Subcutaneous abdominal adipose tissue (tissue), 5 donors: ENCODE measurements around the gene BARX2.

ENCODE experiments used
- H3K27ac ChIP-seq: one replicate; pipeline ENCODE4 v1.7.0; 2013; ENCODE audit warnings: low read depth, mild to moderate bottlenecking, inconsistent platforms, low read length, moderate library complexity
- H3K27me3 ChIP-seq, 5 donors: one replicate each; pipeline ENCODE4 v1.7.0; 2013; ENCODE audit warnings: low read length in 5 of 5, inconsistent platforms in 1 of 5; ENCODE audit not compliant: control insufficient read depth in 5 of 5, insufficient read depth in 4 of 5
- H3K36me3 ChIP-seq, 5 donors: one replicate each; pipeline ENCODE4 v1.7.0; 2013; ENCODE audit warnings: low read length in 5 of 5; ENCODE audit not compliant: control insufficient read depth in 5 of 5, insufficient read depth in 5 of 5
- H3K4me1 ChIP-seq, 5 donors: one replicate each; pipeline ENCODE4 v1.7.0; 2013; ENCODE audit warnings: low read length in 5 of 5, mild to moderate bottlenecking in 3 of 5, moderate library complexity in 1 of 5; ENCODE audit not compliant: control insufficient read depth in 5 of 5, insufficient read depth in 5 of 5
- H3K4me3 ChIP-seq, 5 donors: one replicate each; pipeline ENCODE4 v1.7.0; 2013; ENCODE audit warnings: low read length in 5 of 5, low read depth in 1 of 5
- H3K9ac ChIP-seq, 5 donors: one replicate each; pipeline ENCODE4 v1.7.0; 2013; ENCODE audit warnings: low read length in 5 of 5, mild to moderate bottlenecking in 4 of 5, moderate library complexity in 3 of 5
- H3K9me3 ChIP-seq, 5 donors: one replicate each; pipeline ENCODE4 v1.7.0; 2013; ENCODE audit warnings: low read length in 5 of 5; ENCODE audit not compliant: control insufficient read depth in 5 of 5
- donor health status: healthy.
- donor health status: healthy.
- donor health status: healthy.
- donor health status: healthy.
- donor health status: healthy.

Gene BARX2

DNA sequence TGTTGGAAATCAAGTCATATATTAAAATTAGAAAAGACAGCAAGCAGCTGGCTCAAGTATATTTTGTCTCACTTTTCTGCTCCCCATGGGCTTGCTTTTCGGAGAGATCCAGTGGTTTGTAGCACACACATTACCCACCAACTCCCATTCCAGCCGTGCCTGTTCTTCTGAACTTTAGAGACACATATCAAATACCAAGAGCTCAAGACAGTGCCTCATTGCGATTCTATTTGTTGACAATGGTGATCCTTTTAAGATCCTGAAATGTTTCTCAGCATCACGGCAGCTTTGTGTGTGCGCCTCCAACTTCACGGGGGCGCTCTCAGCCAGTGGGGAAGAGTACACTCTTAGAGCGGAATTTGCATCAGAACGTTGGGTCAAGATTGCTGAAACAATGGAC is 52.9 kb downstream of the BARX2 start:
- no peaks in the 10 kb centered on the region for H3K27me3 ChIP-seq
- H3K27ac ChIP-seq, result no peak overlapping the region
- peaks cover 0 to 5% (median 4%) of the 10 kb centered on the region in 5 donors for H3K9me3 ChIP-seq
- no peaks in the 10 kb centered on the region for H3K4me1 ChIP-seq
- no peak overlapping the region for H3K4me3 ChIP-seq
- H3K9ac ChIP-seq, result no peak overlapping the region
- no peaks in the 10 kb centered on the region for H3K36me3 ChIP-seq

DNA sequence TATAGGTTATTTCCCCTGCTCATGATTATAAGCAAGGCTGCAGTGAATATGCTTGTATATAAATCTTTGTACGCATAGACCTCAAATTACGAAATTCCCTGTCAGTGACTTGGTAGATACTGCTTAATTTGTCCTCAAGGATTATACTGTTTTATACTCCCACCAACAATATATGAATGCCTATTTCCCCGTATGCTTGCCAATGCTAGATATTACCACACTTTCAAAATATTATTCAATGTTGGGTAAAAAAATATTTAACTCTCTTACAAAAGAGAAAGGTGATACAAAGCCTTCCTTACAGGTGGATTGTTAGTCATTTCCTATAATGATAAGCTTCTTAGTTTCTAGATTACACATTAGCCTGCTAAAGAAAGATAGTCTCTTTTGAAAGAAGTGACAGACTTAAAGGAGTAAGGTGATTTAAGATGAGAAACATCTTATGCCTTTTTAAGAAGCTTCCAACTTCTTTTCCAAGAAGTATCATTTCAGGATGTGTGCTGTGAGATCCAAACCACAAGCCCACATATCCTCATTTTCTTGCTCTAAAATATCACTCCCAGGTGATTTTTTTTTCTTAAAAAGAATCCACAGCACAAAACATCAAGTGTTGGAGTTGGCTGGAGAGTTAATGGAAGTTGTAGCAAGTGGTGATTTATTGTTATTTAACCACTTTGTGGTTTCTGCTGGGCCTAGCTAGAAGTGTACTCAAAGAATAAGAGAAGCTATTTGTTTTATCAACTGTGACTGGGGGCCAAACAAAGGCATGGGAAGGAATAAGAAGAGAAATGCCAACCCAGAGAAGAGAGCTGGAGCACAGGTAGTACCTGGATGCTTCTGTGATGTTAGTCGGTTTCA is 59.2 kb downstream of the BARX2 start:
- H3K9me3 ChIP-seq, result peaks cover 0 to 5% (median 4%) of the 10 kb centered on the region in 5 donors

DNA sequence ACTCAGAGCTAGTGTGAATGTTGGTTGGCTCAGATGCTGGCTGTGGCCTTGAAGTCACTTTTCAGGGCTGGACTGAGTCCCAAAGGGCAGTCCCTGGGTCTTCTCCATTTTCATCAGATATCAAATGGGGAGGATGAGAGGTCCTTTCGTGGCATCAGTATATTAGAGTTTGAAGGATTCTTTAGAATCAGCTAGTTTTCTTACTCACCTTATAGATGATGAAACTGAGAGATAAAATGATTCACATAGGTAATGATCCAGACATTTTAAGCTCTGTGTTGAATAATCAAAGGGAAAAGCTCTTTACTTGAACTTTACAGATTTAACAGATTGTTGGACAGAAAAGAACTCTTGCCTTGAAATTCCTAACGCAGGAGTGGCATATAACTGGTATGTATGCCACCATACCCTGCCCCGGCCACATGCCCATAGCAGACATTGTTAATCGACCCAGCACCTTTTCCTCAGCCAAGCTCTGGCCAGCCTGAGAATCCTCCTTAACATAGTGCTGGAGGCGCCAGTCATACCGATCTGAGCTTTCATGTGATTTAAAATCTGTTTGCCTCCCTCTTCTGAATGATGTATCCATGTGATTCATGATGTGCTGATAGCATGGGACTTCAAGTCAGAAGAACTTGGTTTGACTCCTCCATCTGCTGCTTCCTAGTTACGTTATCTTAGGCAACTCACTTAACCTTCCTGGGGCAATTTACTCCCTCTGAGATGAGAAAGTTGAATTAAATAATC is 60.0 kb downstream of the BARX2 start:
- no peak overlapping the region for H3K9ac ChIP-seq
- no peak overlapping the region for H3K4me3 ChIP-seq
- no peaks in the 10 kb centered on the region for H3K36me3 ChIP-seq
- no peak overlapping the region for H3K27ac ChIP-seq
- H3K4me1 ChIP-seq, result no peaks in the 10 kb centered on the region
- H3K9me3 ChIP-seq, result peaks cover 0 to 3% (median 2%) of the 10 kb centered on the region in 5 donors
- peaks cover 0 to 3% (median 0%) of the 10 kb centered on the region in 5 donors for H3K27me3 ChIP-seq

More for the DNA sequence above, 59.2 kb downstream of the BARX2 start:
- H3K4me1 ChIP-seq, result no peaks in the 10 kb centered on the region
- H3K27ac ChIP-seq, result no peak overlapping the region
- peaks cover 0 to under 1% (median 0%) of the 10 kb centered on the region in 5 donors for H3K27me3 ChIP-seq
- no peak overlapping the region for H3K9ac ChIP-seq
- no peak overlapping the region for H3K4me3 ChIP-seq
- H3K36me3 ChIP-seq, result no peaks in the 10 kb centered on the region

DNA sequence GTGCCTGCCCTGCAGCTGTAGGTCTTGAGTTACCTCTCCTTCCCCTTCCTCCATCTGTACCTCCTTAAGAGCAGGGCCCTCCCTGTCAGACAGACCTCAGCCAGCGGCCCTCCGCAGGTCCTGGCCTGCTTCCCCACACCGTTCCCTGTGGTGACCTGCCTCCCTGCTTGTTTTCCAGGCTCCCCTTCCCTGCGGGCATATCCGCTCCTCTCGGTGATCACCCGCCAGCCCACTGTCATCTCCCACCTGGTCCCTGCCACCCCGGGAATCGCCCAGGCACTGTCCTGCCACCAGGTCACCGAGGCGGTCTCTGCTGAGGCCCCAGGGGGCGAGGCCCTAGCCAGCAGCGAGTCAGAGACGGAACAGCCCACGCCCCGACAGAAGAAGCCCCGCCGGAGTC is 60.9 kb downstream of the BARX2 start:
- Histone ChIP-seq H3K27ac (no peak overlapping the region), H3K27me3 (peaks cover 0 to 3% (median 0%) of the 10 kb centered on the region in 5 donors), H3K4me3 (no peak overlapping the region), H3K4me1 (no peaks in the 10 kb centered on the region), H3K9me3 (no peaks in the 10 kb centered on the region), H3K36me3 (no peaks in the 10 kb centered on the region), H3K9ac (no peak overlapping the region)

DNA sequence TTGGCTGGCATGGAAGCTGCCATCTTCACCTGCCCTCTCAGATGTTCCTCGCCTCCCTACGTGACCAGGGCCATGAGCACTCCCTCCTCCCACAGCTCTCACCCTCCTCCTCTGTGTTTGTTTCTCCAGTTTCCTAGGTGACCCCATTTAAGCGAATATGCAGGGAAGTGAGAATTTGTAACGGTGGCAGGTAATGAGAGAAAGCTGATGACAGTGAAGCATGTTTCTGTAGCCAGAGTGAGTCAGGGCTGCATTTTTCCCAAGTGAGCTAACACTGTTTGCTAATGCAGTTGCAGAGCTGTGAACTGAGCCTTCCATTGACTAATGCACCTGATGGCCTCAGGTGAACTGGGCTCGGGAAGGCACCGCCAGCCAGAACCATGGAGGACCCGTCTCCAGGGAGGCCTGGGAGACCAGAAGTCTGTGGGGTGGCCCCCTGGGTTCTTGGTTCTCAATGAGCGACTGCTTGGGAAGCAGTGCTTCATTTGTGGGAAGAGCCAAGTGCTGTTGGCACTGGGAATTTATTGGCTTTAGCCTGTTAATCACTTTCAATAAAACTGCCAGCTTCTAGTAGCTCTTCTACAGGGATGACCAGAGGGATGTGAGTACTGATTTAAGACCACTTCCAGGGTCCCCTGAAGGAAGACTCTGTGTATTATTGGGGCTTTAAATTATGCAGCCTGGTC is 64.5 kb downstream of the BARX2 start:
- H3K27ac ChIP-seq, result no peak overlapping the region
- no peak overlapping the region for H3K9ac ChIP-seq
- H3K36me3 ChIP-seq, result no peaks in the 10 kb centered on the region
- no peaks in the 10 kb centered on the region for H3K4me1 ChIP-seq
- no peaks in the 10 kb centered on the region for H3K9me3 ChIP-seq
- peaks cover 0 to 3% (median 0%) of the 10 kb centered on the region in 5 donors for H3K27me3 ChIP-seq
- no peak overlapping the region for H3K4me3 ChIP-seq

DNA sequence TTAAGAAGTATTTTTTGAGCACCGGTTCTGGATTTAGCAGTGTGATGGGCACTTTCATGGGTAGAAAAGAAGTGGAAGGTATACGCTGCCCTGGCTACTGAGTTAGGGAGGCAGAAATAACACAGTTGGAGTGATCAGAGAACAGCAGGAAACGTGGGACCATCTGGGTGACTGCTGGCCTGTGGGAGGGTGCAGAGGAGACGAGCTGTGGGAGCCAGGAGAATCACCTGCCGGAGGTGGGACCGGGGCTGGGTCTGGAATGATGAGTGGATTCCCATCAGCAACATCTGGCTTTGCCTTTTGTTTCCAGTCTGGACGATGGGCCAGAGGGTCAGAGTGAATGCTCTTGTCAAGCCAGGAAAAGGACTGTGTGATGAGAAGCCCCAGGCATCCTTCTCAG is 66.5 kb downstream of the BARX2 start:
- H3K4me3 ChIP-seq, result no peak overlapping the region
- peaks cover 0 to 2% (median 0%) of the 10 kb centered on the region in 5 donors for H3K9me3 ChIP-seq
- H3K4me1 ChIP-seq, result no peaks in the 10 kb centered on the region
- no peak overlapping the region for H3K27ac ChIP-seq
- H3K9ac ChIP-seq, result no peak overlapping the region
- peaks cover 0 to 3% (median 0%) of the 10 kb centered on the region in 5 donors for H3K27me3 ChIP-seq
- no peaks in the 10 kb centered on the region for H3K36me3 ChIP-seq

DNA sequence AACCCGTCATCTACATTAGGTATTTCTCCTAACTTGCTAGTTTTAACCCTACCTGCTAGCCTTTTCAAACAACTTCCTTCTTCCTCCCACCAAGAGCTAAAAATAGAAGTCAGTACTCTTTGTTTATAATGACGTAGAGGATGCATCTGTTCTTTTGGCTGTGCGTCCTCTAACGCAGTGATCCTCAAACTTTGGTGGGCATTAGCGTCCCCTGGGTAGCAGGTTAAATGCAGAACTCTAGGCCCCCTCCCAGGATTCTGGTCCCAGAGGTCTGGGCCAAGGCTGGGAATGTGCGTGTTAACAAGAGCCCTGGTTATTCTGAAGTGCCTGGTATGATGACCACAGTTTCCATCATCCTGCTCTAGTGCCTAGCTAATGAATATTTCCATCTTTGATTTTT is 67.6 kb downstream of the BARX2 start:
- no peaks in the 10 kb centered on the region for H3K36me3 ChIP-seq
- H3K9ac ChIP-seq, result no peak overlapping the region
- peaks cover 0 to 3% (median 0%) of the 10 kb centered on the region in 5 donors for H3K27me3 ChIP-seq
- no peak overlapping the region for H3K27ac ChIP-seq
- peaks cover 0 to 6% (median 4%) of the 10 kb centered on the region in 5 donors for H3K9me3 ChIP-seq
- no peaks in the 10 kb centered on the region for H3K4me1 ChIP-seq
- H3K4me3 ChIP-seq, result no peak overlapping the region

DNA sequence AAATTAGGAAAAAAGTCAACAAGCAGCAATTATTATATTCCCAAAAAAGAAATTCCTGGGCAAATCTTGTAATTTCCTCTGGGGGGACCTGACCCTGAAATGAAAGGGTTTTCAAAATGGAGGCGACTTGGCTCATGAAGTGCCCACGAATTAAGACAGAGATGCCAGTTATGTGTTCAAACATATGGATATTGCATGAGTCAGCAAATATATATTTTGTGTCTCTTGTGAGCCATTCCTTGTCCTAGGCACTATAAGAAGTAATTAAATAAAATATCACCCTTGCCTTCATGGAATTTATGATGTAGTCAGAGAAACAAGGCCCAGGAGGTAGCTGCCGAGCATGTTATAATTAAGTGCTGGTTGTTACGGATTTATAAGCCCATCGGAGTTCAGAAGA is 68.6 kb downstream of the BARX2 start:
- Histone ChIP-seq H3K36me3 (no peaks in the 10 kb centered on the region), H3K4me1 (no peaks in the 10 kb centered on the region), H3K9me3 (peaks cover 4 to 14% (median 7%) of the 10 kb centered on the region in 5 donors), H3K9ac (no peak overlapping the region), H3K27me3 (peaks cover 0 to 3% (median 0%) of the 10 kb centered on the region in 5 donors), H3K4me3 (no peak overlapping the region), H3K27ac (no peak overlapping the region)

DNA sequence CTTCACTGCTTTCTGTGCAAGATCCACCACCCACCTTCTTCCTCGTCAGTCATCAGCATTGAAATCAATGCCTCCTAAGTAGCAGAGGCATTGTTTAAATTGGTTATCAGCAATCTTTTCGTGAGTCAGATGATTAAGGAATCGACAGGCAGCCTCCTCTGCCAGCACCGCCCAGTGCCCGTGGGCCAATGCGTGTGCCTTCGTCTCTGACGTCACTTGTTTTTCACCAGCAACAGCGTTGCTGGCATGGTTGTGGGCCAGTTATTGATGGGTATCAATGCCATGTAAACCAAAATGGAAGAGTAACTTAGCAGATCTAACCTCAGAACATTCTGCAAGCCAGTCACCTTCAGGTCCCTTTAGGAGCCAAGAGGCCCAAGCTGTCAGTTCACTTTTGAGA is 69.6 kb downstream of the BARX2 start:
- Histone ChIP-seq H3K27me3 (peaks cover 0 to 3% (median 0%) of the 10 kb centered on the region in 5 donors), H3K36me3 (no peaks in the 10 kb centered on the region), H3K27ac (no peak overlapping the region), H3K9ac (no peak overlapping the region), H3K4me1 (no peaks in the 10 kb centered on the region), H3K4me3 (no peak overlapping the region), H3K9me3 (peaks cover 4 to 14% (median 7%) of the 10 kb centered on the region in 5 donors)
